HG03064 (cell line): Measurements from ENCODE around the gene POU2AF1.
"Not testable (repeated sequence)": the region's sequence is repeated elsewhere in the genome, so short reads cannot be mapped to it uniquely, and the experiment has no call there.

Experiments
- ATAC-seq: cut with Tn5 transposase; IDR thresholded peaks from one replicate; pipeline ENCODE4 v1.9.1; 2021; ENCODE audit warnings: low read depth; ENCODE audit not compliant: unreplicated experiment

The POU2AF1 gene

GRCh38 chr11:111410951-111411350 is 31.9 kb upstream of the POU2AF1 start:
- ATAC-seq, result no peak

- ATAC-seq, result peak; percentile 54
These were observed 30.8 kb upstream of the POU2AF1 start for GRCh38 chr11:111409915-111410314.

- no peak for ATAC-seq
These were observed 30.0 kb upstream of the POU2AF1 start for GRCh38 chr11:111408789-111409727.

- no peak for ATAC-seq
These were observed 28.6 kb upstream of the POU2AF1 start for GRCh38 chr11:111407652-111408051.

GRCh38 chr11:111406589-111406988 is 27.5 kb upstream of the POU2AF1 start:
- ATAC-seq, result no peak

- ATAC-seq, result no peak
These were observed 27.0 kb upstream of the POU2AF1 start for GRCh38 chr11:111406091-111406490.

- ATAC-seq, result no peak
These were observed 26.5 kb upstream of the POU2AF1 start for GRCh38 chr11:111405551-111405950.

- ATAC-seq, result no peak
These were observed 24.1 kb upstream of the POU2AF1 start for GRCh38 chr11:111403051-111403726.

- no peak for ATAC-seq
These were observed 23.3 kb upstream of the POU2AF1 start for GRCh38 chr11:111402411-111402810.

GRCh38 chr11:111401957-111402356 is 22.9 kb upstream of the POU2AF1 start:
- ATAC-seq, result not testable (repeated sequence)

GRCh38 chr11:111400595-111400994 is 21.5 kb upstream of the POU2AF1 start:
- no peak for ATAC-seq

- no peak for ATAC-seq
These were observed 20.3 kb upstream of the POU2AF1 start for GRCh38 chr11:111399187-111400031.

GRCh38 chr11:111397034-111397433 is 18.0 kb upstream of the POU2AF1 start:
- no peak for ATAC-seq

- ATAC-seq, result no peak
These were observed 16.7 kb upstream of the POU2AF1 start for GRCh38 chr11:111395749-111396148.

- ATAC-seq, result no peak
These were observed 16.0 kb upstream of the POU2AF1 start for GRCh38 chr11:111395081-111395480.

- not testable (repeated sequence) for ATAC-seq
These were observed 15.1 kb upstream of the POU2AF1 start for GRCh38 chr11:111394147-111394546.

GRCh38 chr11:111393585-111393984 is 14.5 kb upstream of the POU2AF1 start:
- ATAC-seq, result no peak

GRCh38 chr11:111393096-111393495 is 14.0 kb upstream of the POU2AF1 start:
- no peak for ATAC-seq

GRCh38 chr11:111392552-111392951 is 13.5 kb upstream of the POU2AF1 start:
- ATAC-seq, result no peak

- no peak for ATAC-seq
These were observed 12.5 kb upstream of the POU2AF1 start for GRCh38 chr11:111391328-111392124.
